HG03460 (cell line): ENCODE measurements around the gene MEAK7.
"Not testable (repeated sequence)": the region's sequence is repeated elsewhere in the genome, so short reads cannot be mapped to it uniquely, and the experiment has no call there.

Experiments used
- ATAC-seq: cut with Tn5 transposase; IDR thresholded peaks from one replicate; pipeline ENCODE4 v1.9.1; 2021; ENCODE audit not compliant: unreplicated experiment

The MEAK7 gene

GRCh38 chr16:84532855-84533486, 28.5 kb upstream of the MEAK7 start:
- ATAC-seq = no peak

GRCh38 chr16:84532291-84532724, 27.8 kb upstream of the MEAK7 start:
- no peak for ATAC-seq

GRCh38 chr16:84531671-84532111, 27.2 kb upstream of the MEAK7 start:
- ATAC-seq = no peak

GRCh38 chr16:84530590-84530989, 26.1 kb upstream of the MEAK7 start:
- ATAC-seq = no peak

- no peak for ATAC-seq
Measured at GRCh38 chr16:84529607-84530006, 25.1 kb upstream of the MEAK7 start.

- ATAC-seq = no peak
Measured at GRCh38 chr16:84528322-84528721, 23.9 kb upstream of the MEAK7 start.

- ATAC-seq = no peak
Measured at GRCh38 chr16:84527532-84528269, 23.2 kb upstream of the MEAK7 start.

- no peak for ATAC-seq
Measured at GRCh38 chr16:84526794-84527531, 22.5 kb upstream of the MEAK7 start.

- ATAC-seq = not testable (repeated sequence)
Measured at GRCh38 chr16:84524941-84525581, 20.6 kb upstream of the MEAK7 start.

- no peak for ATAC-seq
Measured at GRCh38 chr16:84524346-84524920, 20.0 kb upstream of the MEAK7 start.

- ATAC-seq = no peak
Measured at GRCh38 chr16:84521497-84521770, 17.0 kb upstream of the MEAK7 start.

- ATAC-seq = no peak
Measured at GRCh38 chr16:84520725-84521496, 16.5 kb upstream of the MEAK7 start.

GRCh38 chr16:84519855-84520254, 15.4 kb upstream of the MEAK7 start:
- ATAC-seq = no peak

GRCh38 chr16:84518804-84519341, 14.4 kb upstream of the MEAK7 start:
- ATAC-seq = no peak

GRCh38 chr16:84518220-84518619, 13.8 kb upstream of the MEAK7 start:
- not testable (repeated sequence) for ATAC-seq

GRCh38 chr16:84517366-84517765, 12.9 kb upstream of the MEAK7 start:
- ATAC-seq = no peak

- ATAC-seq = peak; percentile 94
Measured at GRCh38 chr16:84514874-84515835, 10.7 kb upstream of the MEAK7 start.

- ATAC-seq = peak; percentile 4
Measured at GRCh38 chr16:84514295-84514873, 9.9 kb upstream of the MEAK7 start.

GRCh38 chr16:84513666-84514065, 9.2 kb upstream of the MEAK7 start:
- ATAC-seq = no peak
